HepG2 (cell line): ENCODE measurements around the gene KDM5B. TPM values are rescaled to one million over a fixed set of nuclear protein-coding genes. Genes with fewer than 3 reads are reported as not detected.

ENCODE experiments used
- ATAC-seq: fragments of 200-7000 bp; cut with Tn5 transposase; 3 replicates; pipeline ENCODE4 v1.9.1; 2020; ENCODE audit warnings: mild to moderate bottlenecking, moderate library complexity
- BruUV-seq: library from RNA; stranded (reverse); fragments of 400-500 nt; replicated peaks from 2 replicates; lab custom pipeline; 2021; lab: Mats Ljungman, UMichigan
- CTCF ChIA-PET: fragments of 300-600 bp; formaldehyde crosslinking; extraction: SDS; loops from one replicate; lab custom pipeline; 2021; ENCODE audit warnings: low total read pairs, inconsistent platforms, low intra/inter-chr PET ratio; lab: Yijun Ruan, JAX
- POLR2A ChIA-PET: fragments of 350-600 bp; sonication (Branson Sonifier 250); formaldehyde crosslinking; loops from one replicate; lab custom pipeline; 2020; ENCODE audit warnings: antibody characterized with exemption, inconsistent platforms; lab: Yijun Ruan, JAX
- DNase-seq: peaks from one replicate; pipeline ENCODE4 v3.0.0-alpha.2; 2015; ENCODE audit warnings: low spot score
- FAIRE-seq: peaks from 3 replicates; lab custom pipeline; 2011; peaks lifted over from hg19 to GRCh38; lab: Jason Lieb, UNC
- H2AFZ ChIP-seq: one replicate; pipeline ENCODE4 v1.6.1; 2011; ENCODE audit warnings: low read length, inconsistent platforms
- H3K27ac ChIP-seq: fragments of 300-600 bp; 3 replicates; pipeline ENCODE4 v1.8.0; 2011; ENCODE audit warnings: mixed run types, mild to moderate bottlenecking, mixed read lengths, low read length, inconsistent platforms; ENCODE audit not compliant: insufficient read depth; ENCODE audit errors: extremely low read length
- H3K27me3 ChIP-seq, 2 experiments: fragments of 200-600 bp in 1 of 2; 2 replicates in 1 of 2; 3 replicates in 1 of 2; pipeline versions ENCODE4 v1.6.0 to v1.8.0; 2011; ENCODE audit warnings: low read length in 2 of 2, mild to moderate bottlenecking in 2 of 2, moderate library complexity in 2 of 2, inconsistent platforms in 1 of 2; ENCODE audit not compliant: insufficient read depth in 2 of 2, control insufficient read depth in 1 of 2
- H3K36me3 ChIP-seq, 2 experiments: fragments of 200-600 bp in 1 of 2; replicated peaks in 1 of 2; 2 replicates in 1 of 2; 3 replicates in 1 of 2; pipeline versions ENCODE4 v1.5.1 to v1.8.0; 2011; ENCODE audit warnings: low read length in 2 of 2, inconsistent platforms in 1 of 2; ENCODE audit not compliant: insufficient read depth in 2 of 2, control insufficient read depth in 1 of 2
- H3K4me1 ChIP-seq: 2 replicates; pipeline ENCODE4 v1.5.1; 2012; ENCODE audit warnings: low read length, inconsistent platforms; ENCODE audit not compliant: insufficient read depth
- H3K4me2 ChIP-seq: 2 replicates; pipeline ENCODE4 v1.6.0; 2011; ENCODE audit warnings: low read depth, low read length, inconsistent platforms
- H3K4me3 ChIP-seq, 3 experiments: fragments of 200-600 bp in 1 of 3; sonication (generic), shearing (Covaris generic) in 1 of 3; replicated peaks in 1 of 3; 2 replicates each; pipeline ENCODE4 v1.5.1; 2011 to 2016; ENCODE audit warnings: low read length in 3 of 3, inconsistent platforms in 2 of 3, low read depth in 2 of 3, mild to moderate bottlenecking in 2 of 3, control low read depth in 1 of 3, mixed read lengths in 1 of 3; ENCODE audit not compliant: insufficient read depth in 1 of 3
- H3K79me2 ChIP-seq: one replicate; pipeline ENCODE4 v1.6.1; 2011; ENCODE audit warnings: low read length, inconsistent platforms; ENCODE audit not compliant: insufficient read depth
- H3K9ac ChIP-seq: 2 replicates; pipeline ENCODE4 v1.6.0; 2011; ENCODE audit warnings: mild to moderate bottlenecking, low read depth, low read length, inconsistent platforms; ENCODE audit not compliant: insufficient read depth
- H3K9me3 ChIP-seq: 2 replicates; pipeline ENCODE4 v1.5.1; 2012; ENCODE audit warnings: mild to moderate bottlenecking, low read length
- H4K20me1 ChIP-seq: 2 replicates; pipeline ENCODE4 v1.6.0; 2011; ENCODE audit warnings: inconsistent platforms, mild to moderate bottlenecking, low read length, moderate library complexity; ENCODE audit not compliant: insufficient read depth
- LCORL ChIP-seq, 2 experiments: fragments of 450-650 bp in 1 of 2; sonication (generic) in 1 of 2; formaldehyde crosslinking in 1 of 2; IDR thresholded peaks; 2 replicates each; pipeline versions ENCODE4 v1.5.0 to v1.6.1; 2017 to 2020; ENCODE audit warnings: antibody characterized with exemption in 1 of 2, missing genetic modification reagents in 1 of 2
- NR2F6 ChIP-seq, 2 experiments: IDR thresholded peaks; 2 replicates each; pipeline ENCODE4 v1.6.1; 2016; ENCODE audit warnings: antibody characterized with exemption in 1 of 2, mild to moderate bottlenecking in 1 of 2
- PCBP1 ChIP-seq: fragments of 200-400 bp; formaldehyde crosslinking; IDR thresholded peaks from 2 replicates; pipeline ENCODE4 v1.6.1; 2017; ENCODE audit warnings: mild to moderate bottlenecking, low read depth, low read length, borderline replicate concordance
- PITX1 ChIP-seq: sonication (generic); formaldehyde crosslinking; IDR thresholded peaks from 2 replicates; pipeline ENCODE4 v1.5.1; 2020; ENCODE audit warnings: mild to moderate bottlenecking, missing genetic modification reagents
- ZFAT ChIP-seq: sonication (generic); formaldehyde crosslinking; conservative IDR thresholded peaks from 2 replicates; pipeline ENCODE4 v1.8.1; 2023; ENCODE audit warnings: missing genetic modification reagents, inconsistent platforms
- ZNF20 ChIP-seq: sonication (generic); formaldehyde crosslinking; IDR thresholded peaks from 2 replicates; pipeline ENCODE4 v1.4.0; 2020; ENCODE audit warnings: mild to moderate bottlenecking, moderate library complexity, missing genetic modification reagents
- ZNF333 ChIP-seq: sonication (generic); formaldehyde crosslinking; IDR thresholded peaks from 2 replicates; pipeline ENCODE4 v1.4.0; 2020; ENCODE audit warnings: mild to moderate bottlenecking, missing genetic modification reagents, borderline replicate concordance
- ZNF337 ChIP-seq: sonication (generic); formaldehyde crosslinking; IDR thresholded peaks from 2 replicates; pipeline ENCODE4 v1.5.1; 2020; ENCODE audit warnings: missing genetic modification reagents, low read depth, mild to moderate bottlenecking, borderline replicate concordance
- WGBS: methylation state at CpG from one replicate; pipeline ENCODE4 v1.1.6; 2017; ENCODE audit warnings: low lambda C conversion rate; 5-methylcytosine and 5-hydroxymethylcytosine counted together
- in situ Hi-C: cut with HindIII; loops from 2 replicates; pipeline ENCODE4 v1.10.0; 2017; ENCODE audit warnings: low pct_unique_long_range_greater_than_20kb; ENCODE audit not compliant: extremely low pct_ligation_motif_present
- intact Hi-C: fragments of 100-400 bp; cut with micrococcal nuclease; formaldehyde crosslinking; loops from one replicate; pipeline ENCODE4 v1.10.0; 2022; ENCODE audit not compliant: unreplicated experiment
- polyA plus RNA-seq, 8 experiments: library from polyadenylated mRNA; depleted of rRNA in 3 of 8; stranded (reverse) in 7 of 8; unstranded in 1 of 8; fragments of >200 nt; fragmentation: Illumina TruSeq in 4 of 8; extraction: Trizol in 4 of 8; gene quantifications; 2 replicates each; pipeline versions ENCODE4 v1.2.1 to v1.2.3, GENCODE V29; 2011 to 2016; ENCODE audit warnings: low read depth in 4 of 8, missing spikeins in 1 of 8, mixed read lengths in 1 of 8; ENCODE audit not compliant: insufficient read depth in 1 of 8
- total RNA-seq, 5 experiments: library from RNA; depleted of rRNA; stranded (reverse); fragments of >200 nt; fragmentation: Illumina TruSeq; extraction: Trizol; gene quantifications; 2 replicates each; pipeline ENCODE4 v1.2.3, GENCODE V29; 2016; ENCODE audit warnings: low read depth in 1 of 5
- TF ChIP-seq, protein P1 (sequence below): sonication (generic); formaldehyde crosslinking; IDR thresholded peaks from 2 replicates; pipeline ENCODE4 v1.4.0; 2020; ENCODE audit warnings: mild to moderate bottlenecking, missing genetic modification reagents

Gene KDM5B
- total and polyA plus RNA-seq, 2 of the 13 experiments (the other 11 are each of a cell fraction or from before 2014, with no cell fraction given), result 34.2 to 35.4 TPM

GRCh38 chr1:202685641-202686040 is 122.6 kb downstream of the KDM5B start:
- H3K36me3 ChIP-seq, result no peaks in the 10 kb centered on the region
- no peaks in the 10 kb centered on the region; the same call in 1 of the 2 replicates for H4K20me1 ChIP-seq
- intact Hi-C loops, result no loop called here
- no TSS peak for BruUV-seq
- no peak for TF ChIP-seq PITX1
- TF ChIP-seq ZNF333 (CRISPR knock-in tag), result no peak
- TF ChIP-seq ZFAT, result no peak
- no peak for TF ChIP-seq ZNF337 (CRISPR knock-in tag)
- no peak for TF ChIP-seq ZNF20 (CRISPR knock-in tag)
- TF ChIP-seq, protein P1, sequence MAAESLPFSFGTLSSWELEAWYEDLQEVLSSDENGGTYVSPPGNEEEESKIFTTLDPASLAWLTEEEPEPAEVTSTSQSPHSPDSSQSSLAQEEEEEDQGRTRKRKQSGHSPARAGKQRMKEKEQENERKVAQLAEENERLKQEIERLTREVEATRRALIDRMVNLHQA (CRISPR knock-in tag), result no peak
- no peak for TF ChIP-seq PCBP1
- H3K79me2 ChIP-seq, result no peaks in the 10 kb centered on the region
- H3K9me3 ChIP-seq, result no peaks in the 10 kb centered on the region
- H3K4me3 ChIP-seq, result no peak overlapping the region
- no peak overlapping the region for H2AFZ ChIP-seq
- no peak overlapping the region for H3K27ac ChIP-seq
- ChIA-PET POLR2A (no interaction called here), CTCF (no interaction called here)
- WGBS, result 3% methylated on average over 4 of the region's 6 CpGs
- H3K4me1 ChIP-seq, result no peaks in the 10 kb centered on the region
- no peak for DNase-seq
- no peak for FAIRE-seq
- peaks cover 0 to 44% of the 10 kb centered on the region in 2 experiments; a peak in 2 of 5 replicates for H3K27me3 ChIP-seq
- no peak for ATAC-seq
- no peak overlapping the region for H3K9ac ChIP-seq
- in situ Hi-C loops, result no loop called here
- no peak overlapping the region for H3K4me2 ChIP-seq

GRCh38 chr1:202684716-202685115 is 123.5 kb downstream of the KDM5B start:
- DNase-seq (no peak), FAIRE-seq (no peak), ATAC-seq (no peak)
- in situ Hi-C loops, result no loop called here
- Histone ChIP-seq H2AFZ (no peak overlapping the region), H3K9me3 (no peaks in the 10 kb centered on the region), H3K4me1 (no peaks in the 10 kb centered on the region), H3K79me2 (no peaks in the 10 kb centered on the region), H3K36me3 (no peaks in the 10 kb centered on the region), H3K27me3 (peaks cover 0 to 44% of the 10 kb centered on the region in 2 experiments; a peak in 2 of 5 replicates), H4K20me1 (no peaks in the 10 kb centered on the region; the same call in 1 of the 2 replicates), H3K27ac (no peak overlapping the region), H3K9ac (no peak overlapping the region), H3K4me3 (no peak overlapping the region), H3K4me2 (no peak overlapping the region)
- ChIA-PET POLR2A (no interaction called here), CTCF (no interaction called here)
- WGBS, result 0% methylated on average over 2 of the region's 2 CpGs
- intact Hi-C loops, result no loop called here
- TF ChIP-seq NR2F6 (IDR thresholded peaks at IDR 0.05) (no peak), NR2F6 (CRISPR knock-in tag; IDR thresholded peaks at IDR 0.05) (no peak), LCORL (IDR thresholded peaks at IDR 0.05) (no peak), LCORL (CRISPR knock-in tag; IDR thresholded peaks at IDR 0.05) (no peak)
- BruUV-seq, result no TSS peak
